Activated CD8-positive, alpha-beta memory T cell treated with anti-CD3 and anti-CD28 coated beads, Interleukin-2, amount 50 U/mL, for 1 hour (primary cell): ENCODE results near the gene ST3GAL6.

Experiments
- DNase-seq: peaks from one replicate; pipeline ENCODE4 v3.0.0-alpha.2; 2020; ENCODE audit errors: extremely low read depth

Gene ST3GAL6

DNA sequence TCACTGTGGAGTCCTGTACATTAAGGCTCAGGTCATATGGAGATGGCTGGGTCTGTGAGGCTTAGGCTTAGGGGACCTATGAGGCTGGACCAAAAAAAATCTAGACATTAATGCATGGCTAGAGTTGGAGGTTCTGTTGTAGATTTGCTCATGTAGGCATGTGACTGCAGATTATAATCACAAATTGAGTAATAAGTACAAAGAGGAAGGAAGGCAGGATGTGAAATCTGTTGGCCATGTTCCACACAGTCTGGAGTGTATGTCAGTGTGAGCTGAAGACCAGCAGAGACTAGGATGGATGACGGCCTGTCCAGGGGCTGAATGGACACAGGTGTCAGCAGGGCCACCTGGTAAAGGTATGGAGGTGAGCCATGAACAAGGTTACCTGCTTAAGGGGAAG lies at the start of gene ST3GAL6:
Gene ST3GAL6 (plus strand): TSS at position 265 of the 400 bp plus-strand sequence. CDS start 5,101 bp downstream, outside the sequence.
- no peak for DNase-seq

DNA sequence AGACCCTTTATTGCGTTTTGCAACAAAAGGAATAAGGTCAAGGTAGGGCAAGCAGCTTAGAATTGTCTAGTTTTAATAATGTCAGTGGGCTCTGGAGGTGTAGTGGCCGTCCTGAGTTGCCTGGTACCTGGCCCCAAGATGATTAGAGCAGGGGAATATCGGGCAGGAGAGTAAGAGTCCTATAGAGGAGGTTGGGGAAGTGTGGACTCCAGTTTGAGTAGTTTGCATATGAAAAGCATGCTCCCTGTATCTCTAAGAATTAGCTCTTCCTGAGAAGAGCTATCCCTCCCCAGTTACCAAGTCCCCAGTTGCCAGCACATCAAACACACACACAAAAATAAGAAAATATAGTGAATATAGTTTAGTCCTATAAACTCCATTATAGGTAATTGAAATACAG lies 49.2 kb upstream of the ST3GAL6 start:
- DNase-seq: no peak

- DNase-seq: no peak
Observed at GRCh38 chr3:98717584-98717983, 45.6 kb upstream of the ST3GAL6 start.

DNA sequence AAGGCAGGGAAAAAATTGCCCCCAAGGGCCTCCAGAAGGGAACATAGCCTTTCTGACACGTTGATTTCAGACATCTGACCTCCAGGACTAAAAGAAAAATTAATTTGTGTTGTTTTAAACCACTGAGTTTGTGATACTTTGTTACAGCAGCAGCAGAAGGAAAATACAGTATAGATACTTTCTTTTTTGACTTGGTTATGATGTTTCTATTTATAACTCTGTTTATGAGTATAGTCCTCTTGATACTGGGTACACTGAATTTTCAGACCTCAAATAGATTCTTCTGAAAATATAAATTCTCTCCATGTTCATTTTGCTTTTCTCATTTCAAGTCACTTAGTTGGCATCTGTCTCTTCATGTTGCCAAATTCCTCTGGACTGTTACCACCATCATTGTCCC lies 44.4 kb upstream of the ST3GAL6 start:
- no peak for DNase-seq

DNA sequence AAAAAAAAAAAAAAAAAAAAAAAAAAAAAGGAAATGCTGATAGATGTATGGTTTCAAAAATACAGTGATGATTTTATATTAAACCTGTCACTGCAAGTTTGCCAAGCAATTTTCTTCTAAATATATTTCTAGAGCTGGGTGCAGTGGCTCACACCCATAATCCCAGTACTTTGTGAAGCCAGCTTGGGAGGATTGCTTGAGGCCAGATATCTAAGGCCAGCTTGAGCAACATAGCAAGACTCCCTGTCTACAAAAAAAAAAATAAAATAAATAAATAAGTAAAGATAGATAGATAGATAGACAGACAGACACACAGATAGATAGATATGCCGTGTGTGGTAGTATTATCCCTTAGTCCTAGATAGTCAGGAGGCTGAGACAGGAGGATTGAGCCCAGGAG lies 41.4 kb upstream of the ST3GAL6 start:
- DNase-seq: no peak

DNA sequence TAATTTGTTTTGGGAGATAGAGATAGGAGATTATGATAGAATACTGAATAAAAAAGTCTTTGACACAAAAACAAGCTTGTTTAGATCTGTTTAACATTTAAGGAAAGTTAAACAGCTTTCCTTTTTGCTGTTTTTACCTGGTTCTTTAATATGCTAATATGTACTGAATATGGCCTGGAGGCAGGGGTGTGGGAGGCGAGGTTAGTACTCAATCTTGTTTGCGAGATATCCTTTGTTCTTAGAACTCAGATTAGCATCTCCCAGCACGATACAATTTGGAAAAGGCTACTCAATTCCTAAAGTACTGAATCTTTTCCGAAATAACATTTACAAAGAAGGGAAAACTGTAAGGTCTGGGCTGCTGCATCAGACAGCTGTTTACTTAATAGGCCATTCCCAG lies 40.8 kb upstream of the ST3GAL6 start:
- DNase-seq: no peak

DNA sequence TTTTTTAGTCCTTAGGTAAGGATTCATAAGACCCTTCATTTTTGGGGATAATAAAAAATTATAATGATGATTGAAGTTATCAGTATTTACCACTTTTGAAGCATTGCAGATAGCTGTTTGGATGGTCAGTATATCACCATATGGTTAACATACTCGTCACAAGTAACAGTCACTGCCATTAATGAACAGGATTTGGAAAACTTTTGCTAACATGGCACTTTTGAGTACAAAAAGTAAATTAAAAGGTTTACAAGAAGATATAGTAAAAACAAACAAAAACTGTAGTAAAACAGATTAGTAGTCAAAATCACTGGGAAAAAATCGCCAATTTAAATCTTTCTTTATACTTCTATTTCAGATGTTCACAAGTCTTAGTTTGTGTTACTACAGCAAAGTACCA lies 37.8 kb upstream of the ST3GAL6 start:
- no peak for DNase-seq

GRCh38 chr3:98726084-98726483 lies 37.1 kb upstream of the ST3GAL6 start:
- DNase-seq: no peak

GRCh38 chr3:98727638-98728037 lies 35.5 kb upstream of the ST3GAL6 start:
- DNase-seq: no peak

GRCh38 chr3:98728672-98729071 lies 34.5 kb upstream of the ST3GAL6 start:
- no peak for DNase-seq

- DNase-seq: no peak
Observed at GRCh38 chr3:98730338-98730737, 32.8 kb upstream of the ST3GAL6 start.

GRCh38 chr3:98730886-98731537 lies 32.1 kb upstream of the ST3GAL6 start:
- no peak for DNase-seq

DNA sequence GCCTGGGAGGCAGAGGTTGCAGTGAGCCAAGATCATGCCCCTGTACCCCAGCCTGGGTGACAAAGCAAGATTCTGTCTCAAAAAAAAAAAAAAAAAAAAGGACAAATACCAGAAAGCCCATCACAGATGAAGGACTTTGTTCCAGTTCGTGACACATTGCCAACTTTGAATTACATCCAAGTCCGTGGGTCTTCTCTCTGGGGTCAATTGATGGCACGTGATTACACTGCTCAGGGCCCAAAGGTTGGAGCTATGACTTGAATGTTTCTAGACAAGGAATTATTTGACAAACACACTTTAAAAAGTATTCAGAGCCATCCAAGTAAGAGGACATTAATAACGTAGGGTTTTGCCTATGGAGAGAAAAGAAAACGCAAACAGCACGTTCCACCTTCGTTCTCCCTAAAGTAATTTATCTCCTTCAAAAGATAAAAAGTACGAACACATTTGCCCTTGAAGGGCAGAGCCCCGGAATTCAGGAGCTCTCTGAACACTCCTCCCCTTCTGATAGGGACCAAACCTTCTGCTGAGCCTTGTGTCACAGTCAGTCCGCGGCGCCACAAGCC lies 31.3 kb upstream of the ST3GAL6 start:
- DNase-seq: no peak

DNA sequence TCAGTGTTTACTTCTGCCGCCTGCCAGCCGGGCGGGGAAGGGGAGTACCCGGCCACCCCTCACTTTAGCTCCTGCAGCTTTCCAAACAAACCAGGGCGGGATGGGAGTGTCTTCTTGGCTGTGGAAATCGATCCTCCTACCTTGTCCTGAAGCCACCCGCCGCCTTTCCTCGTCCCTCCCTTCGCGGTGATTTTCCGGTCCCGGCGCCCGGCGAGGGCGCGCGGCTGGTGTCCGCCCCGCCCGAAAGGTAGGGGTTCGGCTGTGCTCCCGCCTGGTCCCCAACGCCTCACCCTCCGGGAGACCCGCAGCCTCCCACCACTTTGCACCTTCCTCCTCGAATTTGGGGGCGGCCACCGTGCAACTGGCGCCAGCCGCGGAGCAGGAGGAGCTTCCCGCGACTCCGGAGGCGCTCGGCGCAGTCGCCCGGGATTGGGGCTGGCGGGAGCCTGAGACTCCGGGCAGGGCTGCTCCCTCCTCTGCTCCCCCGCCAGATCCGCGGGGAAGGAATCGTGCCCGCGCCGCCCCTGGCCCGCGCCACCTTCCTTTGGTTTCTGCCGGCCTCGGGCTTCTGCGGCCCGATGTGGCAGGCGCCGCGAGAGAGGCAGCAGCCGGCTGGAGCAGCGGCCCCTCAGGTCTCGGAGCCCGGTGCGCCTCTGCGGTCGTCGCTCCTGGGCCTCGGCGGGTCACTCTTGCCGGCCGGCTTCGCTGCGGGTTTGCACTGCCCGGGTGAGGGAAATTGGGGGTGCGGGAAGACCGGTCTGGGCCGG lies 30.7 kb upstream of the ST3GAL6 start:
- DNase-seq: no peak

DNA sequence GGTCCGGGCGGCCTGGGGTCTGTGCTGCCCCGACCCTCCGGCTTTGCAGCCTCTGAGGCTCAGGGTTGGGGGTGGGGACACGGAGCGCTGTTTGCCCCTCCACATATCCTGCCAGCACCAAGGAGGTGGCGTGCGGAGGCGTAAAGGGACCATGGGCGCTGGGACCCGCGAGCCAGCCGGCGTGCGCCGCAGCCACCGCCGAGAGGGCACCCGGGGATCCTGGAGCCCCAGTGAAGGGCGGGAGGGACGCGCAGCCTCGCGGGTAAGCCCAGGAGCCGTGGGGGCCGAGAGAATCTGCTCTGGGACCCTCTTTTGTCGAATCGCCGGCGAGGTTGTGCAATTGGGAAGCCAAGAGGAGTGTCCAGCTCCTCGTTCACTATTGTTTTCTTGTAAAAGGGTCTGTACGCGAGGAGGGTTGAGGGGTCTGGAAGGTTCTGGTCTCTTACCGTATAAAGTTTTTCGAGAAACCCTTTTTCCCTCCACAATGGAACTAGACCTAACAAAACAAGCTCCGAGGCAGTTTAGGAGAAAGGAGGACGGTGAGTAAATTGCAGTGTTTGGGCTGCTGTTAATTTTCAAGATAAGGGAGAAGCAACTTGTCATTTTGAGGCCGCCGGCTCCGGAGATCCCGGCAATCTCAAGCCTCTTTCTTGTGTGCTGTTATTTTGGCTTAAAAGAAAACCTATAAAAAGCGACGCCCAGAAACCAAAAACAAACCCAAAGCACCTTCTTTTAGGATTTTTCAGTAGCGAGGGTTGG lies 29.9 kb upstream of the ST3GAL6 start:
- no peak for DNase-seq

- DNase-seq: no peak
Observed at GRCh38 chr3:98733812-98734281, 29.3 kb upstream of the ST3GAL6 start.

DNA sequence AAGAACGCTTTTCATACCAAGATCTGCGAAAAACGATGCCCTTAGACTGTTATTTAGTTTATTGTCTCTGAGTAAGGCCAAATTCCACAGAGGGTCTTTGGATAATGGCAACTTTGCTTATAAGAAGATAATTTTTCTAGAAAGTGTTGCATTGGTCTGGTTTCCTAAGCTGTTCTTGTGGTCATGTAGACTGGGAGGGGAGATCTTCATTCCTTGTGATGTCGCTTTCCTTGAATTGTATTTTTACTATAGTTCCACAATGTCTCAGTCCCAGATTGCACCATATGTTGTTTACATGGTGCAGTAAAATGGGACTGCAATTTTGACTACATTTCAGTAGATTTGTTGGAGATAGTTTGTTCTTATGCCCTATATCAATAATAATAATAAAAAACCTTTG lies 28.8 kb upstream of the ST3GAL6 start:
- no peak for DNase-seq

GRCh38 chr3:98734735-98735134 lies 28.4 kb upstream of the ST3GAL6 start:
- DNase-seq: no peak

- DNase-seq: no peak
Observed at GRCh38 chr3:98735296-98735695, 27.8 kb upstream of the ST3GAL6 start.

DNA sequence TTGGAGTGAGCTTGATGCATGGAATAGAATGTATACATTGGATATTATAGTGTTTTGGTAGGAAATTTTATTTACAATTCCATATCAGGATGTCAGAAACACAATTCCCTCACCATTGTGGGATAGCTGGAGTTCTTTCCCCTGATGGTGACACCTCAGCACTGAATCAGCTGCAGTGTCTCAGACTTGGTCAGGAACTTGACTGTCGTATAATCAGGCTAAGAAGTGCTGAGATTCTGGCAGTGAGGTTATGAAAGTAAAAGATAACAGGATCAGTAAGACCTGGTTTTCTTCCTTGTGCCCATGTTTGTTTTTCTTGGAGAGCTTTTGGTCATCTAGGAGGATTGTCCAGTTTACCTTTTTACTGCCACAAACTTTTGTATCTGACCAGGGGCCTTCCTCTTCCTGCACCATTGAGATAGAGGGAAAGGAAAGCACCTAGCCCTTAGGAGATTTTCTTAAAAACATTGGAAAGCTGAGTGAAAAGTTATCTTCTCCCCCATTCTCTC lies 27.3 kb upstream of the ST3GAL6 start:
- DNase-seq: no peak

- DNase-seq: no peak
Observed at GRCh38 chr3:98737301-98737700, 25.8 kb upstream of the ST3GAL6 start.

DNA sequence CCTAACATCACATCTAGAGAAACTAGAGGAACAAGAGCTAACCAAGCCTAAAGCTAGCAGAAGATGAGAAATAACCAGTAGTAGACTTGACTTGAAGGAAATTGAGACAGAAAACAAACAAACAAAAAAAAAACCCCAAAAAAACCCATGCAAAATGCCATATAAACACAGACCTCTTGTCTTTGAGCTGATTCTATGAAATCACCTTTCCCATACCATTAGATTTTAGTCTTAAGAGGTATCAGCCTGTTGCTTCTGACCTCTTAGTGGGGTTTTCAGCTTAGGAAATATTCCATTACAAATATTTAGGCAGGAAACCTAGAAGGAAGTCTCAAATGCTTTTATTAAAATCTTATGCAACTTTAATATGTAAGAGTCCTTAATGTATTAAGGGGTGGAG lies 23.9 kb upstream of the ST3GAL6 start:
- DNase-seq: no peak
